ENCODE results near the gene TBC1D5.

TBC1D5 gene

DNA sequence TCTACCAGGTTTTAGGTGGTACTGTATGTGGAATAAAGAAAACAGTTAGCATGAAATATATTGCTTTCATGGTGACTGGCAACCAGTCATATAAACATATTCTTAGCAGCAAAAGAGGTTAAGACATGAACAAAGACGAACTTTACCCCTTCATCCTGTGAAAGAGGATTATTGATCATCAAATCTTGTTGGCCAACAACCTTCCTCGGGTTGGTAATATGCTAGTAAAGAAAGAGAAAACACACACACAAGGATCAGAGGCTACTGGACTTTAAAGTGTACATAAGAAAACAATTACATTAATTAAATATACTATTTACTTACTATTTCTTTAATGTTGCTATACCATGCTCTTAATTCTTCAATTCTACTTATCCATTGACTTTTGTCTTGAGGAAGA is 337.9 kb downstream of the TBC1D5 start:
- DNase-seq (ENCODE audit: low read depth), result no peak
- no peak overlapping the region for H3K4me3 ChIP-seq (ENCODE audit: control insufficient read depth, low read depth, low read length)
- TF ChIP-seq, protein P1, sequence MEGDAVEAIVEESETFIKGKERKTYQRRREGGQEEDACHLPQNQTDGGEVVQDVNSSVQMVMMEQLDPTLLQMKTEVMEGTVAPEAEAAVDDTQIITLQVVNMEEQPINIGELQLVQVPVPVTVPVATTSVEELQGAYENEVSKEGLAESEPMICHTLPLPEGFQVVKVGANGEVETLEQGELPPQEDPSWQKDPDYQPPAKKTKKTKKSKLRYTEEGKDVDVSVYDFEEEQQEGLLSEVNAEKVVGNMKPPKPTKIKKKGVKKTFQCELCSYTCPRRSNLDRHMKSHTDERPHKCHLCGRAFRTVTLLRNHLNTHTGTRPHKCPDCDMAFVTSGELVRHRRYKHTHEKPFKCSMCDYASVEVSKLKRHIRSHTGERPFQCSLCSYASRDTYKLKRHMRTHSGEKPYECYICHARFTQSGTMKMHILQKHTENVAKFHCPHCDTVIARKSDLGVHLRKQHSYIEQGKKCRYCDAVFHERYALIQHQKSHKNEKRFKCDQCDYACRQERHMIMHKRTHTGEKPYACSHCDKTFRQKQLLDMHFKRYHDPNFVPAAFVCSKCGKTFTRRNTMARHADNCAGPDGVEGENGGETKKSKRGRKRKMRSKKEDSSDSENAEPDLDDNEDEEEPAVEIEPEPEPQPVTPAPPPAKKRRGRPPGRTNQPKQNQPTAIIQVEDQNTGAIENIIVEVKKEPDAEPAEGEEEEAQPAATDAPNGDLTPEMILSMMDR (IDR thresholded peaks at IDR 0.05; ENCODE audit: control insufficient read depth, insufficient read depth, low read depth, low read length, missing control alignments), result no peak

GRCh38 chr3:17402442-17402841 is 340.0 kb downstream of the TBC1D5 start:
- H3K4me3 ChIP-seq (ENCODE audit: control insufficient read depth, low read depth, low read length), result no peak overlapping the region
- TF ChIP-seq, protein P1 (IDR thresholded peaks at IDR 0.05; ENCODE audit: control insufficient read depth, insufficient read depth, low read depth, low read length, missing control alignments), result no peak
- no peak for DNase-seq (ENCODE audit: low read depth)

- H3K4me3 ChIP-seq (ENCODE audit: control insufficient read depth, low read depth, low read length), result no peak overlapping the region
- TF ChIP-seq, protein P1 (IDR thresholded peaks at IDR 0.05; ENCODE audit: control insufficient read depth, insufficient read depth, low read depth, low read length, missing control alignments), result no peak
- no peak for DNase-seq (ENCODE audit: low read depth)
These were observed 340.5 kb downstream of the TBC1D5 start for GRCh38 chr3:17401912-17402311.

GRCh38 chr3:17399586-17399985 is 342.8 kb downstream of the TBC1D5 start:
- H3K4me3 ChIP-seq (ENCODE audit: control insufficient read depth, low read depth, low read length), result no peak overlapping the region
- DNase-seq (ENCODE audit: low read depth), result no peak
- TF ChIP-seq, protein P1 (IDR thresholded peaks at IDR 0.05; ENCODE audit: control insufficient read depth, insufficient read depth, low read depth, low read length, missing control alignments), result no peak

- H3K4me3 ChIP-seq (ENCODE audit: control insufficient read depth, low read depth, low read length), result no peak overlapping the region
- no peak for DNase-seq (ENCODE audit: low read depth)
- TF ChIP-seq, protein P1 (IDR thresholded peaks at IDR 0.05; ENCODE audit: control insufficient read depth, insufficient read depth, low read depth, low read length, missing control alignments), result no peak
These were observed 343.4 kb downstream of the TBC1D5 start for GRCh38 chr3:17398959-17399551.

DNA sequence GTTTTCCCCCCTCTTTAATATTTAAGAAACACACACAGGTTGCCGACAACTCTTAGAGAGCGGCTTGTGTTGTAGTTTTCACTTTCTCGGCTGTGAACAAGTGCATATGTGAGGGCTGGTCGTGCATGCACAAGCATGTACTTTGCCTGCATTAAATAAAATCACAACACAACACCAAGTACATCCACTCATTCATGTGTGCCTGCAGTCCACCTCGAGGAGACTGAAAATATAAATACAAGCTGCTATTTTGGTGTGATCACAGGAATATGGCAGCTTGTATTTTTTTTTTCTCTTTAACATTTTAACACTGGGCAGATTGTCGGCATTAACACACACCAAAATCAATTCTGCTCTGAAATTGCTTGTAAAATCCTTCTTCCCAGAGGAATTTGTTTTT is 346.4 kb downstream of the TBC1D5 start:
- DNase-seq (ENCODE audit: low read depth), result no peak
- H3K4me3 ChIP-seq (ENCODE audit: control insufficient read depth, low read depth, low read length), result no peak overlapping the region
- TF ChIP-seq, protein P1 (IDR thresholded peaks at IDR 0.05; ENCODE audit: control insufficient read depth, insufficient read depth, low read depth, low read length, missing control alignments), result no peak

Measured in AG09309 (cell line).